Gastroesophageal sphincter (tissue), 3 donors: ENCODE measurements around the gene SUN3.

Experiments used
- EP300 ChIP-seq: sonication (generic); formaldehyde crosslinking; IDR thresholded peaks from one replicate; pipeline ENCODE4 v1.6.1; 2017; ENCODE audit warnings: antibody characterized with exemption, mild to moderate bottlenecking
- POLR2A ChIP-seq, 2 donors: fragments of 450-650 bp; IDR thresholded peaks; one replicate each; pipeline ENCODE4 v1.6.1; 2017; ENCODE audit warnings: antibody characterized with exemption in 2 of 2, mild to moderate bottlenecking in 2 of 2, moderate library complexity in 1 of 2
- POLR2AphosphoS5 ChIP-seq: sonication (generic); formaldehyde crosslinking; IDR thresholded peaks from one replicate; pipeline ENCODE4 v1.6.1; 2017; ENCODE audit warnings: antibody characterized with exemption
- TF ChIP-seq, protein P1 (sequence below), 4 experiments: fragments of 200-600 bp in 2 of 4; fragments of 450-650 bp in 2 of 4; sonication (generic) in 1 of 4; IDR thresholded peaks; one replicate each; pipeline ENCODE4 v1.5.1; 2017 to 2019; ENCODE audit warnings: antibody characterized with exemption in 4 of 4, mild to moderate bottlenecking in 2 of 4, moderate library complexity in 2 of 4

DNA sequence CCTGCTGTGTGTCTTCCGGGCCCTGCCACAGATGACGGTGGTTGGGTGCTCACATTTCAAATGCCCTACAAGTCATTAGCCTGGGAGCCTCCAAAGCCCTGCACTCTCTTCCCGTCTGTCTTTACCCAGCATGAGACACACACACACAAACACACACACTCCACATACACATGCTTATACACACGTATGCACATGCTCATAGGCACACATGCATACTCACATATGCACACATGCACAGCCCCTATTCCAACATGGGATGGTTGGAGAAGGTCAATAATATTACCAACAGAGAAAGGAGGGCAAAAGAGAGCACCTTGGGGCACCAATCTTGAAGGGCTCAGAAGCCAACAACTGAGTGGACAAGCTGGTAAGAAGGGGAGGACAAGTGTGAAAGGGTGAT lies 19.0 kb downstream of the SUN3 start:
- TF ChIP-seq POLR2A (IDR thresholded peaks at IDR 0.05) (no peak), POLR2AphosphoS5 (no peak), EP300 (no peak)
- TF ChIP-seq, protein P1, sequence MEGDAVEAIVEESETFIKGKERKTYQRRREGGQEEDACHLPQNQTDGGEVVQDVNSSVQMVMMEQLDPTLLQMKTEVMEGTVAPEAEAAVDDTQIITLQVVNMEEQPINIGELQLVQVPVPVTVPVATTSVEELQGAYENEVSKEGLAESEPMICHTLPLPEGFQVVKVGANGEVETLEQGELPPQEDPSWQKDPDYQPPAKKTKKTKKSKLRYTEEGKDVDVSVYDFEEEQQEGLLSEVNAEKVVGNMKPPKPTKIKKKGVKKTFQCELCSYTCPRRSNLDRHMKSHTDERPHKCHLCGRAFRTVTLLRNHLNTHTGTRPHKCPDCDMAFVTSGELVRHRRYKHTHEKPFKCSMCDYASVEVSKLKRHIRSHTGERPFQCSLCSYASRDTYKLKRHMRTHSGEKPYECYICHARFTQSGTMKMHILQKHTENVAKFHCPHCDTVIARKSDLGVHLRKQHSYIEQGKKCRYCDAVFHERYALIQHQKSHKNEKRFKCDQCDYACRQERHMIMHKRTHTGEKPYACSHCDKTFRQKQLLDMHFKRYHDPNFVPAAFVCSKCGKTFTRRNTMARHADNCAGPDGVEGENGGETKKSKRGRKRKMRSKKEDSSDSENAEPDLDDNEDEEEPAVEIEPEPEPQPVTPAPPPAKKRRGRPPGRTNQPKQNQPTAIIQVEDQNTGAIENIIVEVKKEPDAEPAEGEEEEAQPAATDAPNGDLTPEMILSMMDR (IDR thresholded peaks at IDR 0.05), result no peak
